ENCODE measurements around the gene FFAR2. TPM values are rescaled to one million over a fixed set of nuclear protein-coding genes. Genes with fewer than 3 reads are reported as not detected.

The FFAR2 gene
- total and polyA plus RNA-seq, 4 donors: 1.2 to 113 (median 4.4) TPM

GRCh38 chr19:35457173-35457572, 9.1 kb downstream of the FFAR2 start:
- ATAC-seq (ENCODE audit: insufficient read depth, low FRiP score) (no peak), DNase-seq (no peak)
- Histone ChIP-seq H3K27ac (ENCODE audit: low read depth in 1 of 2, low read length in 1 of 2) (no peak overlapping the region), H3K9me3 (ENCODE audit: control insufficient read depth in 4 of 4, insufficient read depth in 3 of 4, low read length in 3 of 4) (no peaks in the 10 kb centered on the region), H3K4me3 (no peak overlapping the region), H3K36me3 (ENCODE audit: control insufficient read depth in 4 of 4, insufficient read depth in 4 of 4, low read length in 4 of 4) (no peaks in the 10 kb centered on the region), H3K9ac (ENCODE audit: insufficient read depth in 1 of 2, low read length in 2 of 2) (no peak overlapping the region), H3K27me3 (ENCODE audit: control insufficient read depth in 3 of 3, insufficient read depth in 3 of 3, low read length in 2 of 3) (no peaks in the 10 kb centered on the region), H3K4me1 (ENCODE audit: control insufficient read depth in 5 of 5, insufficient read depth in 5 of 5, low read length in 5 of 5) (peaks cover under 1 to 38% (median 21%) of the 10 kb centered on the region in 5 donors)
- TF ChIP-seq CTCF (IDR thresholded peaks at IDR 0.05; ENCODE audit: control extremely low read depth, extremely low read depth): no peak
- 88 to 90% methylated on average over 5 of the region's 5 CpGs for WGBS, 2 donors

- Histone ChIP-seq H3K27me3 (ENCODE audit: control insufficient read depth in 3 of 3, insufficient read depth in 3 of 3, low read length in 2 of 3) (no peaks in the 10 kb centered on the region), H3K27ac (ENCODE audit: low read depth in 1 of 2, low read length in 1 of 2) (no peak overlapping the region), H3K9me3 (ENCODE audit: control insufficient read depth in 4 of 4, insufficient read depth in 3 of 4, low read length in 3 of 4) (no peaks in the 10 kb centered on the region), H3K4me3 (no peak overlapping the region), H3K4me1 (ENCODE audit: control insufficient read depth in 5 of 5, insufficient read depth in 5 of 5, low read length in 5 of 5) (peaks cover 7 to 43% (median 23%) of the 10 kb centered on the region in 5 donors), H3K9ac (ENCODE audit: insufficient read depth in 1 of 2, low read length in 2 of 2) (no peak overlapping the region), H3K36me3 (ENCODE audit: control insufficient read depth in 4 of 4, insufficient read depth in 4 of 4, low read length in 4 of 4) (no peaks in the 10 kb centered on the region)
- ATAC-seq (ENCODE audit: insufficient read depth, low FRiP score) (no peak), DNase-seq (no peak)
- WGBS, 2 donors: 69 to 78% methylated on average over 1 of the region's 1 CpG
- no peak for TF ChIP-seq CTCF (IDR thresholded peaks at IDR 0.05; ENCODE audit: control extremely low read depth, extremely low read depth)
Measured at GRCh38 chr19:35458192-35458591, 10.1 kb downstream of the FFAR2 start.

GRCh38 chr19:35458731-35459391, 10.8 kb downstream of the FFAR2 start:
- TF ChIP-seq CTCF (IDR thresholded peaks at IDR 0.05; ENCODE audit: control extremely low read depth, extremely low read depth): no peak
- DNase-seq: peak; percentile 86 to 97 (median 93)
- Histone ChIP-seq H3K9ac (ENCODE audit: insufficient read depth in 1 of 2, low read length in 2 of 2) (no peak overlapping the region), H3K27me3 (ENCODE audit: control insufficient read depth in 3 of 3, insufficient read depth in 3 of 3, low read length in 2 of 3) (no peaks in the 10 kb centered on the region), H3K4me1 (ENCODE audit: control insufficient read depth in 5 of 5, insufficient read depth in 5 of 5, low read length in 5 of 5) (peaks cover 7 to 43% (median 23%) of the 10 kb centered on the region in 5 donors), H3K9me3 (ENCODE audit: control insufficient read depth in 4 of 4, insufficient read depth in 3 of 4, low read length in 3 of 4) (no peaks in the 10 kb centered on the region), H3K4me3 (no peak overlapping the region), H3K27ac (ENCODE audit: low read depth in 1 of 2, low read length in 1 of 2) (peak overlapping the region in 1 of 2 donors; percentile 24), H3K36me3 (ENCODE audit: control insufficient read depth in 4 of 4, insufficient read depth in 4 of 4, low read length in 4 of 4) (no peaks in the 10 kb centered on the region)
- ATAC-seq (ENCODE audit: insufficient read depth, low FRiP score): no peak
- WGBS, 2 donors: 3 to 19% methylated on average over 10 of the region's 10 CpGs
